Pancreas (tissue), 10 donors: ENCODE measurements around the gene ZNF776. TPM values are rescaled to one million over a fixed set of nuclear protein-coding genes. Genes with fewer than 3 reads are reported as not detected.

ENCODE experiments used
- ATAC-seq, 4 donors: fragments of 200-7000 bp; cut with Tn5 transposase; one replicate each; pipeline versions ENCODE4 v1.8.0 to v1.9.1; 2020; ENCODE audit warnings: mild to moderate bottlenecking in 4 of 4, moderate library complexity in 4 of 4
- DNase-seq, 6 donors: peaks; one replicate each; pipeline ENCODE4 v3.0.0-alpha.2; 2020
- FAIRE-seq: peaks from 2 replicates; lab custom pipeline; 2012; peaks lifted over from hg19 to GRCh38; lab: Jason Lieb, UNC
- H3K27ac ChIP-seq, 4 donors: fragments of 200-600 bp; sonication (generic); 1 replicate in 3 of 4; 2 replicates in 1 of 4; pipeline versions ENCODE4 v1.5.0 to v1.8.0; 2020
- H3K27me3 ChIP-seq, 4 donors: fragments of 200-600 bp; one replicate each; pipeline ENCODE4 v1.8.0; 2021
- H3K36me3 ChIP-seq, 3 donors: fragments of 200-600 bp; sonication (generic) in 1 of 3; one replicate each; pipeline versions ENCODE4 v1.5.0 to v1.8.0; 2020 to 2021
- H3K4me1 ChIP-seq, 3 donors: fragments of 200-600 bp; one replicate each; pipeline ENCODE4 v1.8.0; 2021
- H3K4me3 ChIP-seq, 4 donors: fragments of 200-600 bp; sonication (generic) in 2 of 4; one replicate each; pipeline versions ENCODE4 v1.5.0 to v1.8.0; 2020 to 2021
- H3K9me3 ChIP-seq, 4 donors: fragments of 200-600 bp; one replicate each; pipeline ENCODE4 v1.8.0; 2021
- WGBS, 2 donors: extraction: QIAGEN DNeasy Blood & Tissue Kit; methylation state at CpG; one replicate each; pipeline ENCODE4 v1.1.7; 2013; 5-methylcytosine and 5-hydroxymethylcytosine counted together
- intact Hi-C, 3 donors: fragments of 100-400 bp; cut with DNase I; formaldehyde crosslinking; loops; one replicate each; pipeline versions ENCODE4 v1.11.1 to v1.14.2; 2022
- polyA plus RNA-seq, 2 donors: library from polyadenylated mRNA; stranded (reverse); fragments of 200-250 nt; gene quantifications; one replicate each; pipeline ENCODE4 v1.2.3, GENCODE V29; 2013
- total RNA-seq, 6 donors: library from RNA; stranded (reverse); fragmentation: NEBNext Ultra II Directional in 4 of 6; extraction: Animal tissue kit (Norgen Biotek cat#: 25700) in 4 of 6; gene quantifications; one replicate each; pipeline versions ENCODE4 v1.2.1 to v1.2.4, GENCODE V29; 2021 to 2023
- TF ChIP-seq, protein P1 (sequence below), 4 donors: fragments of 200-600 bp; sonication (generic) in 3 of 4; IDR thresholded peaks; one replicate each; pipeline versions ENCODE4 v1.5.0 to v1.8.0; 2021; ENCODE audit warnings: antibody characterized with exemption in 4 of 4
- donor health status: healthy with polysubstance abuse.
- donor health status: DM: no; HTN: no; CAD: no; lungs with moderate emphysema.
- donor health status: DM: no; HTN: no; CAD: no.
- donor health status: control.
- donor health status: control.
- donor health status: Bipolar disorder and iron deficiency.
- donor health status: DM: yes; HTN: yes; CAD: no.
- donor health status: DM: no; HTN: no; CAD: no.
- donor health status: DM: no; HTN: no; CAD: no.
- donor health status: DM: yes; HTN: yes; CAD: no.

The ZNF776 gene
- total and polyA plus RNA-seq, 8 donors, result 2.9 to 10.8 (median 4.5) TPM

DNA sequence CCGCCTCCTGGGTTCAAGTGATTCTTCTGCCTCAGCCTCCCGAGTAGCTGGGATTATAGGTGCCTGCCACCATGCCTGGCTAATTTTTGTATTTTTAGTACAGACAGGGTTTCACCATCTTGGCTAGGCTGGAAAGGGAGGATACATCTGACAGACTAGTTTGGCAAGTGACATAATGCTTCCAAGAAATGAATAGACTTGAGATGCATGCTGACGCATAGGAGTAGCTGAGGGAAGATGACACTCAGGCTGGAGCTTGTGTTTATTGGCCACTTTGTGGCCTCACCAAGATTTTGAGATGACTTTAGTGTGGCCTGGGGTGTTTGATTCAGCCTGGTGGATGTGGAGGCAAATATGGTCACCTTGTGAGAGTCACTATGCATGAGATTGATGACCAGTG is 26.9 kb downstream of the ZNF776 start:
- TF ChIP-seq, protein P1, sequence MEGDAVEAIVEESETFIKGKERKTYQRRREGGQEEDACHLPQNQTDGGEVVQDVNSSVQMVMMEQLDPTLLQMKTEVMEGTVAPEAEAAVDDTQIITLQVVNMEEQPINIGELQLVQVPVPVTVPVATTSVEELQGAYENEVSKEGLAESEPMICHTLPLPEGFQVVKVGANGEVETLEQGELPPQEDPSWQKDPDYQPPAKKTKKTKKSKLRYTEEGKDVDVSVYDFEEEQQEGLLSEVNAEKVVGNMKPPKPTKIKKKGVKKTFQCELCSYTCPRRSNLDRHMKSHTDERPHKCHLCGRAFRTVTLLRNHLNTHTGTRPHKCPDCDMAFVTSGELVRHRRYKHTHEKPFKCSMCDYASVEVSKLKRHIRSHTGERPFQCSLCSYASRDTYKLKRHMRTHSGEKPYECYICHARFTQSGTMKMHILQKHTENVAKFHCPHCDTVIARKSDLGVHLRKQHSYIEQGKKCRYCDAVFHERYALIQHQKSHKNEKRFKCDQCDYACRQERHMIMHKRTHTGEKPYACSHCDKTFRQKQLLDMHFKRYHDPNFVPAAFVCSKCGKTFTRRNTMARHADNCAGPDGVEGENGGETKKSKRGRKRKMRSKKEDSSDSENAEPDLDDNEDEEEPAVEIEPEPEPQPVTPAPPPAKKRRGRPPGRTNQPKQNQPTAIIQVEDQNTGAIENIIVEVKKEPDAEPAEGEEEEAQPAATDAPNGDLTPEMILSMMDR (IDR thresholded peaks at IDR 0.05), result no peak
- H3K36me3 ChIP-seq, result peaks cover 0 to 20% (median 4%) of the 10 kb centered on the region in 3 donors
- H3K4me3 ChIP-seq, result no peak overlapping the region
- peaks cover 0 to 7% (median 0%) of the 10 kb centered on the region in 3 donors for H3K4me1 ChIP-seq
- no peaks in the 10 kb centered on the region for H3K27me3 ChIP-seq
- no peak for FAIRE-seq
- no peak overlapping the region for H3K27ac ChIP-seq
- ATAC-seq, result no peak
- DNase-seq, result no peak
- peaks cover 0 to 2% (median 0%) of the 10 kb centered on the region in 4 donors for H3K9me3 ChIP-seq
- intact Hi-C loops, result no loop called here
- WGBS, 2 donors, result 98 to 99% methylated on average over 3 of the region's 3 CpGs

DNA sequence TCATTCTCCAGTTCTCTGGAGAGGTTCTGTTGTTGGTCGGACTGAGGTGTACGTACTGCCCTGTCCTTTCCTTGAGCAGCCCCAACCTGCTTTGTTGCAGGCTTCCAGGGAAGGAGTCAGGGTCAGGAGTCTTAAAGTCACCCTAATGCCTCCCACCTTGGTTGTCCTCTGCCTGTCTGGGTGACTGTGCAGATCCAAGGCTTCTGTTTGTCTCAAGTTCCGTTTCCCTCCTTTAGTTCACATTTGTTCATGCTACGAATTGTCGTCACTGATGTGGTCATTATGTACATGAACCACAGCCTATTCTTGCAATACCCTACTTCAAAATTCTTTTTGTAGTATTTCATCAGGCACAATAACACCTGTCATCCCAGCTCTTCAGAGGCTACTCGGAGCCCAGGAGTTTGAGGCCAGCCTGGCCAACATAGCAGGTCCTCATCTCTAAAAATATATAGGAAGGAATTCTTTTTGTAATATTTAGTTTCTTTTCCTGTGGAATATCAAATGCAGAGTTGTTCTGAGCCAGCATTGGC is 30.2 kb downstream of the ZNF776 start:
- DNase-seq (no peak), FAIRE-seq (no peak), ATAC-seq (no peak)
- no peak overlapping the region for H3K4me3 ChIP-seq
- H3K9me3 ChIP-seq, result peaks cover 0 to 17% (median 3%) of the 10 kb centered on the region in 4 donors
- H3K36me3 ChIP-seq, result peaks cover 2 to 39% (median 4%) of the 10 kb centered on the region in 3 donors
- no peaks in the 10 kb centered on the region for H3K27me3 ChIP-seq
- no peak overlapping the region for H3K27ac ChIP-seq
- TF ChIP-seq, protein P1 (IDR thresholded peaks at IDR 0.05), result no peak
- WGBS, 2 donors, result 86 to 94% methylated on average over 6 of the region's 6 CpGs
- H3K4me1 ChIP-seq, result no peaks in the 10 kb centered on the region
- intact Hi-C loops, result no loop called here

DNA sequence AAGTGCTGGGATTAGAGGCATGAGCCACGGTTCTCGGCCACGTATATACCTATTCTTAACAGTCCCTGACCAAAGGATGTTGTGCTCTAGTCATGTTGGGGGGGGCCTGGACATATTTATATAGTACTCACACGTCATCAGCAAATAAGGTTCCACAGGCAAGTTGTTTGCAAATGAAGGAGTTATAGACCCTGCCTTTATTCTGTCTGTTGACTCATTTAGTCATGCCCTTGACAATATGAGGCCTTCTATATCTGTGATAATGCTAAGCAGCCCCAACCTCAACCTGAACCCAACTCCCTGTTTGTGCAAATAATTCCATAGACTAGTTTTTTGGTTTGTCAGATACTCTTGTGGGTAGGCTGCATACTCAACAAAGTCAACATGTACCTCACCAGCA is 31.7 kb downstream of the ZNF776 start:
- H3K9me3 ChIP-seq, result peaks cover 0 to 17% (median 3%) of the 10 kb centered on the region in 4 donors
- FAIRE-seq (no peak), ATAC-seq (no peak), DNase-seq (no peak)
- intact Hi-C loops, result no loop called here
- no peak overlapping the region for H3K4me3 ChIP-seq
- no peaks in the 10 kb centered on the region for H3K27me3 ChIP-seq
- no peak overlapping the region for H3K27ac ChIP-seq
- peaks cover 2 to 39% (median 4%) of the 10 kb centered on the region in 3 donors for H3K36me3 ChIP-seq
- TF ChIP-seq, protein P1 (IDR thresholded peaks at IDR 0.05), result no peak
- 97 to 100% methylated on average over 4 of the region's 4 CpGs for WGBS, 2 donors
- H3K4me1 ChIP-seq, result no peaks in the 10 kb centered on the region

DNA sequence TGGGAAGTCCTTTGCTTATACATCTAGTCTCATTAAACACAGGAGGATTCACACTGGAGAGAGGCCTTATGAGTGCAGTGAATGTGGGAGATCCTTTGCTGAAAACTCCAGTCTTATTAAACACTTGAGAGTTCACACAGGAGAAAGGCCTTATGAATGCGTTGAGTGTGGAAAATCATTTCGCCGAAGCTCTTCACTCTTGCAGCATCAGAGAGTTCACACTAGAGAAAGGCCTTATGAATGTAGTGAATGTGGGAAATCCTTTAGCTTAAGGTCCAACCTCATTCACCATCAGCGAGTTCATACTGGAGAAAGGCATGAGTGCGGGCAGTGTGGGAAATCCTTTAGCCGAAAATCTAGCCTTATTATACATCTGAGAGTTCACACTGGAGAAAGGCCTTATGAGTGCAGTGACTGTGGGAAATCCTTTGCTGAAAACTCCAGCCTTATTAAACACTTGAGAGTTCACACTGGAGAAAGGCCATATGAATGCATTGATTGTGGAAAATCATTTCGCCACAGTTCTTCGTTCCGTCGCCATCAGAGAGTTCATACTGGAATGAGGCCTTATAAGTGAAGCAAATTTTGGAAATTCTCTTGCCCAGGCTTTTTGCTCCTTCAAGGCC is 32.7 kb downstream of the ZNF776 start:
- Histone ChIP-seq H3K27ac (no peak overlapping the region), H3K4me1 (no peaks in the 10 kb centered on the region), H3K9me3 (peaks cover 0 to 17% (median 3%) of the 10 kb centered on the region in 4 donors), H3K36me3 (peaks cover 2 to 39% (median 4%) of the 10 kb centered on the region in 3 donors), H3K4me3 (no peak overlapping the region), H3K27me3 (no peaks in the 10 kb centered on the region)
- ATAC-seq (no peak), DNase-seq (no peak), FAIRE-seq (no peak)
- 98 to 99% methylated on average over 10 of the region's 10 CpGs for WGBS, 2 donors
- TF ChIP-seq, protein P1 (IDR thresholded peaks at IDR 0.05), result no peak
- intact Hi-C loops, result no loop called here

- H3K27me3 ChIP-seq, result no peaks in the 10 kb centered on the region
- no peak for ATAC-seq
- H3K27ac ChIP-seq, result no peak overlapping the region
- peak in 1 of 6 donors; percentile 54 for DNase-seq
- H3K9me3 ChIP-seq, result no peaks in the 10 kb centered on the region
- no peaks in the 10 kb centered on the region for H3K4me1 ChIP-seq
- no peak overlapping the region for H3K4me3 ChIP-seq
- FAIRE-seq, result no peak
- H3K36me3 ChIP-seq, result no peaks in the 10 kb centered on the region
- intact Hi-C loops, result no loop called here
- TF ChIP-seq, protein P1 (IDR thresholded peaks at IDR 0.05), result no peak
- WGBS, 2 donors, result 93 to 94% methylated on average over 38 of the region's 38 CpGs
Measured at GRCh38 chr19:57786286-57786685, 39.7 kb downstream of the ZNF776 start.
